GM23338 (cell line): ENCODE results near the gene CSTF3. TPM values are rescaled to one million over a fixed set of nuclear protein-coding genes. Genes with fewer than 3 reads are reported as not detected.

Experiments
- ATAC-seq: fragments of 200-7000 bp; cut with Tn5 transposase; 3 replicates; pipeline ENCODE4 v1.9.1; 2020
- DNase-seq: peaks from one replicate; pipeline ENCODE4 v3.0.0-alpha.2; 2015; ENCODE audit warnings: low spot score
- H2AFZ ChIP-seq: fragments of 200-600 bp; sonication (generic); 2 replicates; pipeline ENCODE4 v1.8.0; 2016; ENCODE audit warnings: antibody characterized with exemption, mild to moderate bottlenecking, moderate library complexity
- H3F3A ChIP-seq: fragments of 200-600 bp; sonication (generic); replicated peaks from 2 replicates; pipeline ENCODE4 v1.8.0; 2017; ENCODE audit warnings: antibody characterized with exemption, mixed run types, low read depth
- H3K27ac ChIP-seq: fragments of 200-600 bp; sonication (generic); 2 replicates; pipeline ENCODE4 v1.6.1; 2016; ENCODE audit warnings: low read depth
- H3K27me3 ChIP-seq: fragments of 200-600 bp; sonication (generic); 2 replicates; pipeline ENCODE4 v1.8.0; 2016; ENCODE audit warnings: mild to moderate bottlenecking, mixed run types, moderate library complexity; ENCODE audit not compliant: insufficient read depth
- H3K36me3 ChIP-seq: fragments of 200-600 bp; sonication (generic); 2 replicates; pipeline ENCODE4 v1.8.0; 2016; ENCODE audit warnings: mild to moderate bottlenecking; ENCODE audit not compliant: insufficient read depth
- H3K4me1 ChIP-seq: fragments of 200-600 bp; sonication (generic); 2 replicates; pipeline ENCODE4 v1.8.0; 2016; ENCODE audit warnings: mild to moderate bottlenecking, moderate library complexity; ENCODE audit not compliant: insufficient read depth
- H3K4me2 ChIP-seq: fragments of 200-600 bp; sonication (generic); 2 replicates; pipeline ENCODE4 v1.7.1; 2017; ENCODE audit warnings: mixed run types
- H3K4me3 ChIP-seq: fragments of 200-600 bp; sonication (generic); 2 replicates; pipeline ENCODE4 v1.6.1; 2016; ENCODE audit warnings: mixed run types
- H3K79me2 ChIP-seq: fragments of 200-600 bp; sonication (generic); replicated peaks from 2 replicates; pipeline ENCODE4 v1.8.0; 2017; ENCODE audit warnings: mild to moderate bottlenecking; ENCODE audit not compliant: insufficient read depth
- H3K9me2 ChIP-seq: fragments of 200-600 bp; sonication (generic); 2 replicates; pipeline ENCODE4 v1.8.0; 2017; ENCODE audit not compliant: insufficient read depth
- H4K20me1 ChIP-seq: fragments of 200-600 bp; sonication (generic); replicated peaks from 2 replicates; pipeline ENCODE4 v1.8.0; 2017; ENCODE audit warnings: mild to moderate bottlenecking; ENCODE audit not compliant: insufficient read depth
- H3K27ac Mint-ChIP-seq: 2 replicates; pipeline ENCODE4 v1.8.0; 2020; ENCODE audit warnings: inconsistent platforms, mild to moderate bottlenecking, moderate library complexity, mixed read lengths
- H3K27me3 Mint-ChIP-seq: 3 replicates; pipeline ENCODE4 v1.8.0; 2022; ENCODE audit warnings: low read depth, mild to moderate bottlenecking, moderate library complexity, mixed read lengths, inconsistent platforms; ENCODE audit not compliant: insufficient read depth, poor library complexity
- H3K36me3 Mint-ChIP-seq: 3 replicates; pipeline ENCODE4 v1.8.0; 2021; ENCODE audit warnings: low read depth, mild to moderate bottlenecking, inconsistent platforms, moderate library complexity, mixed read lengths
- H3K4me1 Mint-ChIP-seq: 3 replicates; pipeline ENCODE4 v1.8.0; 2020; ENCODE audit warnings: mild to moderate bottlenecking, inconsistent platforms, mixed read lengths
- H3K4me3 Mint-ChIP-seq: 3 replicates; pipeline ENCODE4 v1.8.0; 2021; ENCODE audit warnings: moderate library complexity, mild to moderate bottlenecking, inconsistent platforms, mixed read lengths
- H3K9me3 Mint-ChIP-seq: 3 replicates; pipeline ENCODE4 v1.8.0; 2020; ENCODE audit warnings: moderate library complexity, mild to moderate bottlenecking, inconsistent platforms, mixed read lengths
- EZH2 ChIP-seq: fragments of 200-600 bp; sonication (generic); IDR thresholded peaks from one replicate; pipeline ENCODE4 v1.8.0; 2017; ENCODE audit warnings: antibody characterized with exemption, mild to moderate bottlenecking, low read depth; ENCODE audit not compliant: unreplicated experiment
- EZH2phosphoT487 ChIP-seq: fragments of 200-600 bp; sonication (generic); IDR thresholded peaks from one replicate; pipeline ENCODE4 v1.8.1; 2018; ENCODE audit warnings: antibody characterized with exemption; ENCODE audit not compliant: unreplicated experiment
- ZNF114 ChIP-seq: fragments of 250-450 bp; sonication (Bioruptor Pico); IDR thresholded peaks from 2 replicates; pipeline ENCODE4 v1.5.0; 2020; ENCODE audit warnings: mild to moderate bottlenecking, moderate library complexity
- ZNF331 ChIP-seq: fragments of 250-450 bp; sonication (Bioruptor Pico); IDR thresholded peaks from 2 replicates; pipeline ENCODE4 v1.5.0; 2020; ENCODE audit warnings: low read depth, mild to moderate bottlenecking, moderate library complexity
- polyA plus RNA-seq: library from polyadenylated mRNA; unstranded; fragments of >200 nt; fragmentation: Nextera tagmentation; extraction: Ambion mirVana; gene quantifications from 2 replicates; pipeline ENCODE4 v1.2.1, GENCODE V29; 2016
- total RNA-seq: library from RNA; depleted of rRNA; stranded (reverse); fragments of >200 nt; shearing (Covaris generic); gene quantifications from 2 replicates; pipeline ENCODE4 v1.2.3, GENCODE V29; 2014
- TF ChIP-seq, protein P1 (sequence below): fragments of 250-450 bp; sonication (Bioruptor Pico); IDR thresholded peaks from 2 replicates; pipeline ENCODE4 v1.5.0; 2020; ENCODE audit warnings: mild to moderate bottlenecking, moderate library complexity
- TF ChIP-seq, protein P2 (sequence below): IDR thresholded peaks from one replicate; pipeline ENCODE4 v1.6.1; 2018; ENCODE audit warnings: antibody characterized with exemption; ENCODE audit not compliant: unreplicated experiment
- TF ChIP-seq, protein P3 (sequence below): IDR thresholded peaks from 2 replicates; pipeline ENCODE4 v1.6.1; 2016; ENCODE audit warnings: antibody characterized with exemption

Gene CSTF3
- total and polyA plus RNA-seq, 2 experiments from 2014 or later, result 83.2 to 158 TPM

GRCh38 chr11:33055375-33055774 lies 105.9 kb downstream of the CSTF3 start:
- Histone ChIP-seq H3K4me3 (no peak overlapping the region), H3K36me3 (peaks cover 14% of the 10 kb centered on the region; the same call in 1 of the 2 replicates), H3K79me2 (no peaks in the 10 kb centered on the region), H2AFZ (no peak overlapping the region), H3F3A (no peaks in the 10 kb centered on the region), H3K27me3 (no peaks in the 10 kb centered on the region), H3K27ac (no peak overlapping the region), H3K4me1 (peaks cover 4% of the 10 kb centered on the region; the same call in 1 of the 2 replicates), H4K20me1 (no peaks in the 10 kb centered on the region; the same call in 1 of the 2 replicates), H3K9me2 (no peaks in the 10 kb centered on the region), H3K4me2 (no peak overlapping the region)
- ATAC-seq, result no peak
- no peak for DNase-seq
- TF ChIP-seq ZNF114 (CRISPR knock-in tag) (no peak), EZH2 (no peak), EZH2phosphoT487 (no peak), ZNF331 (CRISPR knock-in tag) (no peak)
- TF ChIP-seq, protein P1, sequence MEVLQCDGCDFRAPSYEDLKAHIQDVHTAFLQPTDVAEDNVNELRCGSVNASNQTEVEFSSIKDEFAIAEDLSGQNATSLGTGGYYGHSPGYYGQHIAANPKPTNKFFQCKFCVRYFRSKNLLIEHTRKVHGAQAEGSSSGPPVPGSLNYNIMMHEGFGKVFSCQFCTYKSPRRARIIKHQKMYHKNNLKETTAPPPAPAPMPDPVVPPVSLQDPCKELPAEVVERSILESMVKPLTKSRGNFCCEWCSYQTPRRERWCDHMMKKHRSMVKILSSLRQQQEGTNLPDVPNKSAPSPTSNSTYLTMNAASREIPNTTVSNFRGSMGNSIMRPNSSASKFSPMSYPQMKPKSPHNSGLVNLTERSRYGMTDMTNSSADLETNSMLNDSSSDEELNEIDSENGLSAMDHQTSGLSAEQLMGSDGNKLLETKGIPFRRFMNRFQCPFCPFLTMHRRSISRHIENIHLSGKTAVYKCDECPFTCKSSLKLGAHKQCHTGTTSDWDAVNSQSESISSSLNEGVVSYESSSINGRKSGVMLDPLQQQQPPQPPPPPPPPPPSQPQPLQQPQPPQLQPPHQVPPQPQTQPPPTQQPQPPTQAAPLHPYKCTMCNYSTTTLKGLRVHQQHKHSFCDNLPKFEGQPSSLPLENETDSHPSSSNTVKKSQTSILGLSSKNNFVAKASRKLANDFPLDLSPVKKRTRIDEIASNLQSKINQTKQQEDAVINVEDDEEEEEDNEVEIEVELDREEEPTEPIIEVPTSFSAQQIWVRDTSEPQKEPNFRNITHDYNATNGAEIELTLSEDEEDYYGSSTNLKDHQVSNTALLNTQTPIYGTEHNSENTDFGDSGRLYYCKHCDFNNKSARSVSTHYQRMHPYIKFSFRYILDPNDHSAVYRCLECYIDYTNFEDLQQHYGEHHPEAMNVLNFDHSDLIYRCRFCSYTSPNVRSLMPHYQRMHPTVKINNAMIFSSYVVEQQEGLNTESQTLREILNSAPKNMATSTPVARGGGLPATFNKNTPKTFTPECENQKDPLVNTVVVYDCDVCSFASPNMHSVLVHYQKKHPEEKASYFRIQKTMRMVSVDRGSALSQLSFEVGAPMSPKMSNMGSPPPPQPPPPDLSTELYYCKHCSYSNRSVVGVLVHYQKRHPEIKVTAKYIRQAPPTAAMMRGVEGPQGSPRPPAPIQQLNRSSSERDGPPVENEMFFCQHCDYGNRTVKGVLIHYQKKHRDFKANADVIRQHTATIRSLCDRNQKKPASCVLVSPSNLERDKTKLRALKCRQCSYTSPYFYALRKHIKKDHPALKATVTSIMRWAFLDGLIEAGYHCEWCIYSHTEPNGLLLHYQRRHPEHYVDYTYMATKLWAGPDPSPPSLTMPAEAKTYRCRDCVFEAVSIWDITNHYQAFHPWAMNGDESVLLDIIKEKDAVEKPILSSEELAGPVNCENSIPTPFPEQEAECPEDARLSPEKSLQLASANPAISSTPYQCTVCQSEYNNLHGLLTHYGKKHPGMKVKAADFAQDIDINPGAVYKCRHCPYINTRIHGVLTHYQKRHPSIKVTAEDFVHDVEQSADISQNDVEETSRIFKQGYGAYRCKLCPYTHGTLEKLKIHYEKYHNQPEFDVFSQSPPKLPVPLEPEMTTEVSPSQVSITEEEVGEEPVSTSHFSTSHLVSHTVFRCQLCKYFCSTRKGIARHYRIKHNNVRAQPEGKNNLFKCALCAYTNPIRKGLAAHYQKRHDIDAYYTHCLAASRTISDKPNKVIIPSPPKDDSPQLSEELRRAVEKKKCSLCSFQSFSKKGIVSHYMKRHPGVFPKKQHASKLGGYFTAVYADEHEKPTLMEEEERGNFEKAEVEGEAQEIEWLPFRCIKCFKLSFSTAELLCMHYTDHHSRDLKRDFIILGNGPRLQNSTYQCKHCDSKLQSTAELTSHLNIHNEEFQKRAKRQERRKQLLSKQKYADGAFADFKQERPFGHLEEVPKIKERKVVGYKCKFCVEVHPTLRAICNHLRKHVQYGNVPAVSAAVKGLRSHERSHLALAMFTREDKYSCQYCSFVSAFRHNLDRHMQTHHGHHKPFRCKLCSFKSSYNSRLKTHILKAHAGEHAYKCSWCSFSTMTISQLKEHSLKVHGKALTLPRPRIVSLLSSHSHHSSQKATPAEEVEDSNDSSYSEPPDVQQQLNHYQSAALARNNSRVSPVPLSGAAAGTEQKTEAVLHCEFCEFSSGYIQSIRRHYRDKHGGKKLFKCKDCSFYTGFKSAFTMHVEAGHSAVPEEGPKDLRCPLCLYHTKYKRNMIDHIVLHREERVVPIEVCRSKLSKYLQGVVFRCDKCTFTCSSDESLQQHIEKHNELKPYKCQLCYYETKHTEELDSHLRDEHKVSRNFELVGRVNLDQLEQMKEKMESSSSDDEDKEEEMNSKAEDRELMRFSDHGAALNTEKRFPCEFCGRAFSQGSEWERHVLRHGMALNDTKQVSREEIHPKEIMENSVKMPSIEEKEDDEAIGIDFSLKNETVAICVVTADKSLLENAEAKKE (CRISPR knock-in tag), result no peak
- TF ChIP-seq, protein P2, sequence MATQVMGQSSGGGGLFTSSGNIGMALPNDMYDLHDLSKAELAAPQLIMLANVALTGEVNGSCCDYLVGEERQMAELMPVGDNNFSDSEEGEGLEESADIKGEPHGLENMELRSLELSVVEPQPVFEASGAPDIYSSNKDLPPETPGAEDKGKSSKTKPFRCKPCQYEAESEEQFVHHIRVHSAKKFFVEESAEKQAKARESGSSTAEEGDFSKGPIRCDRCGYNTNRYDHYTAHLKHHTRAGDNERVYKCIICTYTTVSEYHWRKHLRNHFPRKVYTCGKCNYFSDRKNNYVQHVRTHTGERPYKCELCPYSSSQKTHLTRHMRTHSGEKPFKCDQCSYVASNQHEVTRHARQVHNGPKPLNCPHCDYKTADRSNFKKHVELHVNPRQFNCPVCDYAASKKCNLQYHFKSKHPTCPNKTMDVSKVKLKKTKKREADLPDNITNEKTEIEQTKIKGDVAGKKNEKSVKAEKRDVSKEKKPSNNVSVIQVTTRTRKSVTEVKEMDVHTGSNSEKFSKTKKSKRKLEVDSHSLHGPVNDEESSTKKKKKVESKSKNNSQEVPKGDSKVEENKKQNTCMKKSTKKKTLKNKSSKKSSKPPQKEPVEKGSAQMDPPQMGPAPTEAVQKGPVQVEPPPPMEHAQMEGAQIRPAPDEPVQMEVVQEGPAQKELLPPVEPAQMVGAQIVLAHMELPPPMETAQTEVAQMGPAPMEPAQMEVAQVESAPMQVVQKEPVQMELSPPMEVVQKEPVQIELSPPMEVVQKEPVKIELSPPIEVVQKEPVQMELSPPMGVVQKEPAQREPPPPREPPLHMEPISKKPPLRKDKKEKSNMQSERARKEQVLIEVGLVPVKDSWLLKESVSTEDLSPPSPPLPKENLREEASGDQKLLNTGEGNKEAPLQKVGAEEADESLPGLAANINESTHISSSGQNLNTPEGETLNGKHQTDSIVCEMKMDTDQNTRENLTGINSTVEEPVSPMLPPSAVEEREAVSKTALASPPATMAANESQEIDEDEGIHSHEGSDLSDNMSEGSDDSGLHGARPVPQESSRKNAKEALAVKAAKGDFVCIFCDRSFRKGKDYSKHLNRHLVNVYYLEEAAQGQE, result no peak
- TF ChIP-seq, protein P3, sequence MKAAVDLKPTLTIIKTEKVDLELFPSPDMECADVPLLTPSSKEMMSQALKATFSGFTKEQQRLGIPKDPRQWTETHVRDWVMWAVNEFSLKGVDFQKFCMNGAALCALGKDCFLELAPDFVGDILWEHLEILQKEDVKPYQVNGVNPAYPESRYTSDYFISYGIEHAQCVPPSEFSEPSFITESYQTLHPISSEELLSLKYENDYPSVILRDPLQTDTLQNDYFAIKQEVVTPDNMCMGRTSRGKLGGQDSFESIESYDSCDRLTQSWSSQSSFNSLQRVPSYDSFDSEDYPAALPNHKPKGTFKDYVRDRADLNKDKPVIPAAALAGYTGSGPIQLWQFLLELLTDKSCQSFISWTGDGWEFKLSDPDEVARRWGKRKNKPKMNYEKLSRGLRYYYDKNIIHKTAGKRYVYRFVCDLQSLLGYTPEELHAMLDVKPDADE, result no peak
- peaks cover 8% of the 10 kb centered on the region for H3K4me1 Mint-ChIP-seq
- no peak overlapping the region for H3K27ac Mint-ChIP-seq
- H3K9me3 Mint-ChIP-seq, result no peaks in the 10 kb centered on the region
- no peak overlapping the region for H3K4me3 Mint-ChIP-seq
- H3K27me3 Mint-ChIP-seq, result no peaks in the 10 kb centered on the region
- H3K36me3 Mint-ChIP-seq, result peaks cover 22% of the 10 kb centered on the region
